Measurements from ENCODE around the gene GRIFIN.
"Not testable (repeated sequence)": the region's sequence is repeated elsewhere in the genome, so short reads cannot be mapped to it uniquely, and the experiment has no call there.

GRIFIN gene

GRCh38 chr7:2469460-2470203 lies 6.6 kb downstream of the GRIFIN start:
- H3K27ac ChIP-seq, result peak overlapping the region in 1 of 21 experiments; percentile 17

GRCh38 chr7:2468227-2468626 lies 8.0 kb downstream of the GRIFIN start:
- H3K4me3 ChIP-seq, result no peak overlapping the region
- no peak overlapping the region for H3K27ac ChIP-seq

More at GRCh38 chr7:2469460-2470203, 6.6 kb downstream of the GRIFIN start:
- not testable (repeated sequence) for H3K4me3 ChIP-seq

GRCh38 chr7:2466675-2467074 lies 9.5 kb downstream of the GRIFIN start:
- no peak overlapping the region for H3K27ac ChIP-seq
- H3K4me3 ChIP-seq, result no peak overlapping the region

DNA sequence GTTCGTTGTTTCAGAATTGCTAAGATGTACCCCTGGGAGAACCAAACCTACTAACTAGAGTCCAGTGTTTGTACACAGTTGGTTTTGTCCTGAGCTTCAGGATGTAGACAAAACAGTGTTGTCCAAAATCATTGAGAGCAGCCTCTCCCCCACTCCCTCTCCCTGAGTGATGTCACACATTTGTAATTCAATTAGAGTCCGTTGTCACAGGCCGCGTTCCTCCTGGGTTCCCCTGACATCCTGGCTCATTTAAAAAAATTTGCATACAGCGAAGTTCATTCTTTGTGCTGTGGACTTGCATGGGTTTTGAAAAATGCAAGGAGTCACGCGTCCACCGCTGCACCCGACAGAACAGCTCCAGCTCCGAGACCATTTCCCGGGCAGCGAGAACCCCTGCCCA lies 10.3 kb downstream of the GRIFIN start:
- H3K4me3 ChIP-seq, result no peak overlapping the region
- H3K27ac ChIP-seq, result no peak overlapping the region

DNA sequence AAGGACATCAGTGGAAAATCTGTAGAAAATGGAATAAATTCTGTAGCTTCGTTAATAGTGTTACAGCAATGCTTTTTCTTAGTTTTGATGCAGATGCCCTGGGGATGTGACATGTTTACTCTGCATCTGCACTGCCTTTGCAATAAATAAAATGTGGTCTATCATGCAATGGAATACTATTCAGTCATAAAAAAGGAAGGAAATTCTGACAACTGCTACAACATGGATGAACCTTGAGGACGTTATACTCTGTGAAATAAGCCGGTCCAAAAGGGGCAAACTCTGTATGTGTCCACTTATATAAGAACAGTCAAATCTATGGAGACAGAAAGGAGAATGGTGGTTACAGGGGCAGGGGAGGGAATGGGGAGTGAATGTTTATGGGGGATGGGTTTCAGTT lies 13.5 kb downstream of the GRIFIN start:
- H3K4me3 ChIP-seq, result no peak overlapping the region
- H3K27ac ChIP-seq, result no peak overlapping the region

GRCh38 chr7:2461268-2462026 lies 14.8 kb downstream of the GRIFIN start:
- Histone ChIP-seq H3K4me3 (no peak overlapping the region), H3K27ac (no peak overlapping the region)

DNA sequence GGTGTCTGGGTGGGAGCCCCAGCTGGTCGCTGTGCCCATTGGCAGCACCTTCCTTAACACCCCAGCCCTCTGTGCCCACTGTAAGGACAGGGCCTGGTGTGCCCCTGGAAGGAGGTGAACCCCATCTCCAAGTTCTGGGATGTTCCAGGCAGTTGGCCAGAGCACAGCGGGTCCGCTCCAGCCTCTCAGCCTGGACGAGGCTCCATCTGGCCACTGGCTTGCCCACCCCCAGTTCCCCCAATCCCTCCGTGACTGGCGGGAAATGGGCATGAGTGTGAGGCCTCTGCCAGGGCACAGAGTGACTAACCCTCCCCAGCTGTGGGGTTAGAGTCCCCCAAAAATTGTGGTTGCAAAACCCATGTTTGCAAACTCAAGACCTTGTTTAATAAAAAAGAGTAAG lies 15.6 kb downstream of the GRIFIN start:
- Histone ChIP-seq H3K27ac (no peak overlapping the region), H3K4me3 (no peak overlapping the region)

DNA sequence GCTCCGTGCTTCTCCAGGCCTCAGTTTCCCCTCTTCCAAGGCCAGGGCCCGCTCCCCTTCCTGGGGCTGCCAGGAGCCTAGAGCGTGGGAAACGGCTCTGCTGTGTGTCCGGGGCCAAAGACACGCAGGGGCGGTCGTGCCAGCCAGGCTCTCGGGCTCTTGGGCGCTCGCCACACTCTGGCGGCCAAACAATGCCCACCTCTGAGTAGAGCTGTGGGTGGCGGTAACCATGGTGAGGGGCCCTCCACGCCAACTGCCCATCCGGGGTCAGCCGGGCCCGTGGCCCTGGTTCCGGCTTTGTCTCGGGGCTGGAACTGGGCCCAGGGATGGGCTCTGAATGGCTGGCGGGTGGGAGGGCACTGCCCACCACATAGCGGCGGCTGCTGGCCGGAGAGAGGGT lies 16.0 kb downstream of the GRIFIN start:
- no peak overlapping the region for H3K4me3 ChIP-seq
- no peak overlapping the region for H3K27ac ChIP-seq

GRCh38 chr7:2459674-2460073 lies 16.5 kb downstream of the GRIFIN start:
- H3K27ac ChIP-seq, result no peak overlapping the region
- no peak overlapping the region for H3K4me3 ChIP-seq

- H3K4me3 ChIP-seq, H3K27ac ChIP-seq: not testable (repeated sequence)
These were observed 22.3 kb downstream of the GRIFIN start for GRCh38 chr7:2453849-2454248.

DNA sequence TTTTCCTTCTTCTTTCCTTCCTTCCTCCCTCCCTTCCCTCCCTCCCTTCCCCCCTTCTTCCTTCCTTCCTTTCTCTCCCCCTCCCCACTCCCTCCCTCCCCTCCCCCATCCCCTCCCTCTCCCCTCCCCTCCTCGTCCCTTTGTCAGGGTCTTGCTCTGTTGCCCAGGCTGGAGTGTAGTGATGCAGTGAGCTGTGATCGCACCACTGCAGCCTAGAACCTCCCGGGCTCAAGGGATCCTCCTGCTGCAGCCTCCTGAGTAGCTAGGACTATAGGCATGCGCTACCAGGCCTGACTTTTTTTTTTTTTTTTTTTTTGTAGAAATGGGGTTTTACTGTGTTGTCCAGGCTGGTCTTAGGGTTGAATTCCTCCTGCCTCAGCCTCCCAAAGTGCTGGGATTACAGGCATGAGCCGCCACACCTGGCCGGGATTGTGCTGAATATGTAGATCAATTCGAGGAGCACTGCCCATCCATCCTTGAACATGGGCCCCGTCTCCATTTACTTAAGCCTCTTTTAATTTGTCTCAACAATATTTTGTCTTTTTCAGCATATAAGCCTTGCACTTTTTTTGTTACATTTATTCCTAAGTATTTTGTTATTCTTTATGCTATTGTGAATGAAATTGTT lies 23.4 kb downstream of the GRIFIN start:
- H3K4me3 ChIP-seq, result no peak overlapping the region
- no peak overlapping the region for H3K27ac ChIP-seq

DNA sequence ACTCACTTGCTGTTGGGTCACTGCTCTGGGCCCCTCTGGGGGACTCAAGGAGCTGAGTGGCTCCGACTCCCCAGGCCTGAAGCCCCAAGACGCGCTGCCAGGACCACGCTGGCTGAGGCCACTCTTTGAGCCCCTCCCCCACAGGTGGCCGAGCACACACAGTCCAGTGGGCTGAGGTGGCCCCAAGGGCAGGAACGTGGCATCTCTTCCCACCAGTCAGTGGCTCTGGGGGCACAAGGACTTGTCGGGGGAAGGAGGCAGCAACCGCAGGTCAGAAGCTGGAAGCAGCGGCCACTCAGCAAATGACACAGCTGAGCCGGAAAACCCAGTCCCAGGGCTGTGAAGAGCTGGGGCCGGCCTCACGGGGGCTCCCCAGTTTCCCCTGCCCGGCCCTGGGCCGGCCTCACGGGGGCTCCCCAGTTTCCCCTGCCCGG lies 24.1 kb downstream of the GRIFIN start:
- peak overlapping the region in 3 of 21 experiments; percentile 6 to 43 (median 15) for H3K27ac ChIP-seq
- H3K4me3 ChIP-seq, result peak overlapping the region in 4 of 7 experiments; percentile 9 to 25 (median 11)

- peak overlapping the region in 3 of 21 experiments; percentile 6 to 43 (median 15) for H3K27ac ChIP-seq
- peak overlapping the region in 5 of 7 experiments; percentile 9 to 25 (median 12) for H3K4me3 ChIP-seq
These were observed 24.8 kb downstream of the GRIFIN start for GRCh38 chr7:2451171-2452073.

DNA sequence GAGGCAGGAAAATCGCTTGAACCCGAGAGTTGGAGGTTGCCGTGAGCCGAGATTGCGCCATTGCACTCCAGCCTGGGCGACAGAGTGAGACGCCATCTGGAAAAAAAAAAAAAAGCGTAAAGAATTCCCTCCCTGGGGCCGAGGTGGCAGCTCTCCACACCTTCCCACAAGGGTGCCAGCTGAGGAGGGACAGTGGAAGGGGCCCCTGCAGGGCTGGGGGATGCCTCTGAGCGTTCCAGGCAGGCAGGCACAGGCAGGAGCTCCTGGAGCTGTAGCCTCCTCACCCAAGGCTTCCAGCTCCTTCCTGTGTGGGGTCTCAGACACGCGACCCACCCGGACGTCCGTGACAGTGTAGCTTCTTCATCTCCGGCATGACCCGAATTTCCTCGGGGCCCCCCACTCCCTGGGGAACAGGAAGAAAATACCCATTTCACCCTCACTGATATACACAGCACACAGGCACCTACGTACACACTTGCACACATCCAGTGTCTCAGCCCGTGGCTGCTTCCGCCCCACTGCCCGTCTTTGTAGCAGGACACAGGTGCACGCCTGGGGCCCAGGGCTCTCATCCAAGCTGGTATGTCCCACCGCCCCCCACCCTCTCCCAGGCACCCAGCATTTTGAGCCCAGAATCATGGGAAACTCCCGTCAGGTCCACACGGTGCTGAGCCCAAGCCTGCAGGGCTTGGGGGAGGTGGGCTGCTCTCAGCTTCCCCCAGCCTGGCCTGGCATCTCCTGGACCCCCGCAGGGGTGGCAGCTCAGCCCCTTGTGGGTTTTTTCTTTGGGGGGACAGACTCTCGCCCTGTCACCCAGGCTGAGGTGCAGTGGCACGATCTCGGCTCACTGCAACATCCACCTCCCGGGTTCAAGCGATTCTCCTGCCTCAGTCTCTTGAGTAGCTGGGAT lies 25.7 kb downstream of the GRIFIN start:
- Histone ChIP-seq H3K4me3 (no peak overlapping the region), H3K27ac (no peak overlapping the region)

- Histone ChIP-seq H3K4me3 (no peak overlapping the region), H3K27ac (peak overlapping the region in 1 of 21 experiments; percentile 51)
These were observed 29.5 kb downstream of the GRIFIN start for GRCh38 chr7:2446676-2447075.

- Histone ChIP-seq H3K4me3 (no peak overlapping the region), H3K27ac (peak overlapping the region in 8 of 21 experiments; percentile 35 to 62 (median 60))
These were observed 30.2 kb downstream of the GRIFIN start for GRCh38 chr7:2445898-2446555.

- peak overlapping the region in 14 of 21 experiments; percentile 1 to 74 (median 56) for H3K27ac ChIP-seq
- H3K4me3 ChIP-seq, result no peak overlapping the region
These were observed 31.2 kb downstream of the GRIFIN start for GRCh38 chr7:2445047-2445446.

- Histone ChIP-seq H3K4me3 (no peak overlapping the region), H3K27ac (peak overlapping the region in 13 of 21 experiments; percentile 1 to 74 (median 54))
These were observed 31.7 kb downstream of the GRIFIN start for GRCh38 chr7:2444476-2444875.

Data from skin epidermis (tissue), 12 donors.